ENCODE results near the gene INHBC.
"Not testable (repeated sequence)": the region's sequence is repeated elsewhere in the genome, so short reads cannot be mapped to it uniquely, and the experiment has no call there.

GRCh38 chr12:57441393-57441792 lies 6.8 kb downstream of the INHBC start:
- not testable (repeated sequence) for TF ChIP-seq CTCF, POLR2A (IDR thresholded peaks at IDR 0.05)

Measured in uterus (tissue), 2 donors.